CD4-positive, alpha-beta T cell treated with Interferon gamma for 1 hour (primary cell): Measurements from ENCODE around the gene SCN9A.
"Not testable (repeated sequence)": the region's sequence is repeated elsewhere in the genome, so short reads cannot be mapped to it uniquely, and the experiment has no call there.

Experiments
- DNase-seq: peaks from one replicate; pipeline ENCODE4 v3.0.0-alpha.2; 2020

The SCN9A gene

GRCh38 chr2:166332106-166332505 is 43.6 kb downstream of the SCN9A start:
- DNase-seq, result no peak

- no peak for DNase-seq
Measured at GRCh38 chr2:166331468-166331867, 44.3 kb downstream of the SCN9A start.

GRCh38 chr2:166329465-166329864 is 46.3 kb downstream of the SCN9A start:
- no peak for DNase-seq

GRCh38 chr2:166328147-166328546 is 47.6 kb downstream of the SCN9A start:
- DNase-seq, result no peak

- no peak for DNase-seq
Measured at GRCh38 chr2:166321076-166321475, 54.7 kb downstream of the SCN9A start.

GRCh38 chr2:166314022-166314759 is 61.6 kb downstream of the SCN9A start:
- no peak for DNase-seq

GRCh38 chr2:166312863-166313262 is 62.9 kb downstream of the SCN9A start:
- not testable (repeated sequence) for DNase-seq

- no peak for DNase-seq
Measured at GRCh38 chr2:166307326-166307725, 68.4 kb downstream of the SCN9A start.

GRCh38 chr2:166304656-166305055 is 71.1 kb downstream of the SCN9A start:
- DNase-seq, result no peak

- DNase-seq, result no peak
Measured at GRCh38 chr2:166302036-166302435, 73.7 kb downstream of the SCN9A start.

- no peak for DNase-seq
Measured at GRCh38 chr2:166297951-166298350, 77.8 kb downstream of the SCN9A start.

GRCh38 chr2:166293984-166294383 is 81.8 kb downstream of the SCN9A start:
- DNase-seq, result no peak

GRCh38 chr2:166285215-166285614 is 90.5 kb downstream of the SCN9A start:
- DNase-seq, result no peak

GRCh38 chr2:166284359-166284758 is 91.4 kb downstream of the SCN9A start:
- no peak for DNase-seq

GRCh38 chr2:166282154-166282553 is 93.6 kb downstream of the SCN9A start:
- DNase-seq, result no peak

GRCh38 chr2:166278856-166279255 is 96.9 kb downstream of the SCN9A start:
- no peak for DNase-seq

- no peak for DNase-seq
Measured at GRCh38 chr2:166270376-166270775, 105.4 kb downstream of the SCN9A start.

- no peak for DNase-seq
Measured at GRCh38 chr2:166269322-166269721, 106.4 kb downstream of the SCN9A start.

GRCh38 chr2:166257859-166258258 is 117.9 kb downstream of the SCN9A start:
- no peak for DNase-seq

GRCh38 chr2:166256896-166257295 is 118.8 kb downstream of the SCN9A start:
- no peak for DNase-seq

- no peak for DNase-seq
Measured at GRCh38 chr2:166249318-166249717, 126.4 kb downstream of the SCN9A start.

GRCh38 chr2:166246901-166247300 is 128.8 kb downstream of the SCN9A start:
- no peak for DNase-seq

- no peak for DNase-seq
Measured at GRCh38 chr2:166242309-166242708, 133.4 kb downstream of the SCN9A start.

- DNase-seq, result no peak
Measured at GRCh38 chr2:166240387-166241313, 135.1 kb downstream of the SCN9A start.
